A549 (cell line): ENCODE measurements around the gene TEC.

Source experiments
- CEBPB ChIP-seq, 2 experiments: fragments of >200 bp in 1 of 2; sonication (Bioruptor Twin) in 1 of 2; formaldehyde crosslinking in 1 of 2; IDR thresholded peaks; 2 replicates each; pipeline ENCODE4 v1.6.1; 2012 to 2016
- CHD2 ChIP-seq: fragments of 150-350 bp; IDR thresholded peaks from 2 replicates; pipeline ENCODE4 v1.6.1; 2014; ENCODE audit warnings: low read length; ENCODE audit not compliant: partially characterized antibody
- FOXS1 ChIP-seq: fragments of 250-450 bp; sonication (Bioruptor Pico); IDR thresholded peaks from 2 replicates; pipeline ENCODE4 v1.5.0; 2020; ENCODE audit warnings: mild to moderate bottlenecking, moderate library complexity
- JUN ChIP-seq, 2 experiments: fragments of >200 bp; sonication (Bioruptor Twin); formaldehyde crosslinking; IDR thresholded peaks; 2 replicates in 1 of 2; 3 replicates in 1 of 2; pipeline ENCODE4 v1.6.1; 2016 to 2017
- MAFK ChIP-seq: fragments of 450-650 bp; IDR thresholded peaks from 2 replicates; pipeline ENCODE4 v1.6.1; 2014; ENCODE audit not compliant: partially characterized antibody
- MYC ChIP-seq: IDR thresholded peaks from 2 replicates; pipeline ENCODE4 v1.6.1; 2012; ENCODE audit warnings: mild to moderate bottlenecking, inconsistent platforms, low read length, improper control_type of control experiment, borderline replicate concordance
- POLR2A ChIP-seq: IDR thresholded peaks from 2 replicates; pipeline ENCODE4 v1.6.1; 2012; ENCODE audit warnings: mild to moderate bottlenecking, low read length
- POLR2AphosphoS2 ChIP-seq: conservative IDR thresholded peaks from 2 replicates; pipeline ENCODE4 v1.6.1; 2012; ENCODE audit warnings: low read length, improper control_type of control experiment, inconsistent platforms
- RAD21 ChIP-seq, 2 experiments: fragments of >200 bp in 1 of 2; sonication (Bioruptor Twin) in 1 of 2; formaldehyde crosslinking in 1 of 2; IDR thresholded peaks in 1 of 2; conservative IDR thresholded peaks in 1 of 2; 2 replicates in 1 of 2; 3 replicates in 1 of 2; pipeline ENCODE4 v1.6.1; 2012 to 2018; ENCODE audit warnings: inconsistent platforms in 1 of 2
- TP53 ChIP-seq: fragments of 250-450 bp; sonication (Bioruptor Pico); IDR thresholded peaks from 2 replicates; pipeline ENCODE4 v1.5.0; 2021; ENCODE audit warnings: mild to moderate bottlenecking, moderate library complexity
- ZSCAN20 ChIP-seq: fragments of 250-450 bp; sonication (Bioruptor Pico); IDR thresholded peaks from 2 replicates; pipeline ENCODE4 v1.8.0; 2022; ENCODE audit warnings: mild to moderate bottlenecking, moderate library complexity
- TF ChIP-seq, protein P1 (sequence below): fragments of >200 bp; sonication (Bioruptor Twin); formaldehyde crosslinking; IDR thresholded peaks from 3 replicates; pipeline ENCODE4 v1.5.1; 2016

DNA sequence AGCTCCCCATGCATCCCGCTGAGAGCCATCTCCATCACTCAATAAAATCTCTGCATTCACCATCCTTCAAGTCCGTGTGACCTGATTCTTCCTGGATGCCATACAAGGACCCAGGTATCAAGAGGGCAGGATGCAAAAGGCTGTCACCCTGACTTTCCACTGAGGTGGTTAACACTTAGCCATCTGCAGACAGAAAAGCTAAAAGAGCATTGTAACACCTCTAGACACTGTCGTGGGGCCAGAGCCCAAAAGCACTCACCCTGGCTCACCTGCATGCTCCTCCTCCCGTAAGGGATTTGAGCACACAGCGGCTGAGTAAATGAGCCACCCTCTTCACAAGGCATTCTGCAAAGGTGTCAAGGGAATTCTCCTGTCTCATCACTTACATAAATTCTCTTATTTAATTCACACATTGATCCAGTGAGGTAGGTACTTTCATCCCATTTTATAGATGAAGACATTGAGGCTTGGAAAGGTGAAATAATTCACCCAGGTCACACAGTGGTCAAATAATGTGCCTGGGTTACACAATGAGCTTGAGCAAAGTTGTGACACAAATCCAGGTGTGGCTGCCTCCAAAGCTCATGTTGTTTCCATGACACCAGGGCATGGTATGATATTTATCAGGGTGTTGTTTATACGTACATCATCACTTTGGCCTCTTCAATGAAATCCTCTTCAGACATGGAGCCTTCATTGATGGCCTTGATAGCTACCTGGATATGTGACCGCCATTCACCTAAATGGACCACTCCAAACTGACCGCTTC lies 183.6 kb downstream of the TEC start:
- no peak for TF ChIP-seq ZSCAN20 (CRISPR knock-in tag)
- TF ChIP-seq, protein P1, sequence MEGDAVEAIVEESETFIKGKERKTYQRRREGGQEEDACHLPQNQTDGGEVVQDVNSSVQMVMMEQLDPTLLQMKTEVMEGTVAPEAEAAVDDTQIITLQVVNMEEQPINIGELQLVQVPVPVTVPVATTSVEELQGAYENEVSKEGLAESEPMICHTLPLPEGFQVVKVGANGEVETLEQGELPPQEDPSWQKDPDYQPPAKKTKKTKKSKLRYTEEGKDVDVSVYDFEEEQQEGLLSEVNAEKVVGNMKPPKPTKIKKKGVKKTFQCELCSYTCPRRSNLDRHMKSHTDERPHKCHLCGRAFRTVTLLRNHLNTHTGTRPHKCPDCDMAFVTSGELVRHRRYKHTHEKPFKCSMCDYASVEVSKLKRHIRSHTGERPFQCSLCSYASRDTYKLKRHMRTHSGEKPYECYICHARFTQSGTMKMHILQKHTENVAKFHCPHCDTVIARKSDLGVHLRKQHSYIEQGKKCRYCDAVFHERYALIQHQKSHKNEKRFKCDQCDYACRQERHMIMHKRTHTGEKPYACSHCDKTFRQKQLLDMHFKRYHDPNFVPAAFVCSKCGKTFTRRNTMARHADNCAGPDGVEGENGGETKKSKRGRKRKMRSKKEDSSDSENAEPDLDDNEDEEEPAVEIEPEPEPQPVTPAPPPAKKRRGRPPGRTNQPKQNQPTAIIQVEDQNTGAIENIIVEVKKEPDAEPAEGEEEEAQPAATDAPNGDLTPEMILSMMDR: no peak
- TF ChIP-seq MAFK: no peak
- TF ChIP-seq RAD21 (conservative IDR thresholded peaks at IDR 0.05 in 1 of 2, IDR thresholded peaks at IDR 0.05 in 1 of 2): no peak
- TF ChIP-seq FOXS1 (CRISPR knock-in tag): no peak
- TF ChIP-seq POLR2A: no peak
- TF ChIP-seq CEBPB (IDR thresholded peaks at IDR 0.05): no peak
- no peak for TF ChIP-seq JUN (IDR thresholded peaks at IDR 0.05)
- TF ChIP-seq POLR2AphosphoS2: no peak
- TF ChIP-seq MYC: no peak
- TF ChIP-seq TP53 (CRISPR knock-in tag): no peak
- no peak for TF ChIP-seq CHD2
